Activated CD4-positive, alpha-beta T cell treated with anti-CD3 and anti-CD28 coated beads, Interleukin-2, amount 50 U/mL, for 24 hours (primary cell): Measurements from ENCODE around the gene LRRK2.
"Not testable (repeated sequence)": the region's sequence is repeated elsewhere in the genome, so short reads cannot be mapped to it uniquely, and the experiment has no call there.

Experiments used
- DNase-seq, 2 donors: peaks; one replicate each; pipeline ENCODE4 v3.0.0-alpha.2; 2020; ENCODE audit warnings: low read depth in 1 of 2, low spot score in 1 of 2

The LRRK2 gene

DNA sequence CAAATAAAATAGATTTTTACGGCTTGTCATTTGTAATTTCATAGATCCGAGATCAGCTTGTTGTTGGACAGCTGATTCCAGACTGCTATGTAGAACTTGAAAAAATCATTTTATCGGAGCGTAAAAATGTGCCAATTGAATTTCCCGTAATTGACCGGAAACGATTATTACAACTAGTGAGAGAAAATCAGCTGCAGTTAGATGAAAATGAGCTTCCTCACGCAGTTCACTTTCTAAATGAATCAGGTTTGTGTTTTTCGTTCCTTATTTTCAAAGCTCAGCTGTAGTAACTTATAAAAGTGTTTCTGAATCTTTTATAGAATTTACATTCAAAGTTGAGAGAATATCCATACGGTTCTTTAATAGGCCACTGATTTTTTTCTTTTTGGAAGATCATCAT lies 89.1 kb downstream of the LRRK2 start:
- no peak for DNase-seq

DNA sequence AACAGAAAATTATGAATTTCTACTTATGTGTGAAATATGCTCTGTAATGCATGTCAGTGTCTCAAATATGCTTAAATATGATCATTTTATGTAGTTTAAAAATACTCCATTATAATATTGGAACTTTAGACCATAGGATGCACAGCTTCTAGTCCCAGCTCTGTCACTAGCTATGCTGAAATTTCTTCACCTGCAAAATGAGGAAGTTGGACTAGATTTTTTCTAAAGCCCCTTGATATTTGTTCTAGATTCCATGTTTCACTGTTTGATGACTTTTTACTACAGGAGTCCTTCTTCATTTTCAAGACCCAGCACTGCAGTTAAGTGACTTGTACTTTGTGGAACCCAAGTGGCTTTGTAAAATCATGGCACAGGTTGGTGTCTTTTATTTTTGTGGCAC lies 90.1 kb downstream of the LRRK2 start:
- no peak for DNase-seq

DNA sequence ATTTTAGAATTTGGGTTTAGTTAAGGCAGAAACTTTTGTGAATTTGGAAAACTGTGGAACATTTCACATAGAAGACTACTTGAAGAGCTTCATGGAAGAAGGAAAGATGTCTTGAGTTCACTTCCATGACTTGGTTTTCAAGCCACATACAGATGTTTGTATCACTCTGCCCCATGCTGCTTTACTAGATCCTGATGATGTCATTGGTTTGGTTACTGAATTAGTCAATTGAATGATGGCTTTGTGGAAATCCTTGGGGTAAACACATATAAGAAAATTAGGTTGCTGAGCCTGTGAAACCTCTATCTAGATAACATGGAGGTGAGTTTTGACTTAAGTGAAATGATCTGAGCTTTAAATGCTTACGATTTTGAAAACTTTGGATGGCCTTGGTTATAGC lies 90.6 kb downstream of the LRRK2 start:
- no peak for DNase-seq

DNA sequence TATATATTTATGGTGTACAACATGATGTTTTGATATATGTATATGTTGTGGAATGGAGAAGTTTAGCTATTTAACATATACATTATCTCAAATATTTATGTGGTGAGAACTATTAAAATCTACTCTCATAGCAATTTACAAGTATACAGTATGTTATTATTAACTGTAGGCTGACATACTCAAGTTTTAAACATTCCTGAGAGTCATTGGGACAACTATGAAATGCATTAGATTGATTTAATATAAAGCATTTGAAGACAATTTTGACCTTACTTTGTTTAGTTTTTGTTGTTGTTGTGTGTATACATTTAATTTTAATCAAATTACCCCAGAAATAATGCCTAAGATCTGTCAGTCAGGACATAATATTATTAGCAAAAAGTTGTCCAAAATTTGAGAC lies 99.5 kb downstream of the LRRK2 start:
- no peak for DNase-seq

DNA sequence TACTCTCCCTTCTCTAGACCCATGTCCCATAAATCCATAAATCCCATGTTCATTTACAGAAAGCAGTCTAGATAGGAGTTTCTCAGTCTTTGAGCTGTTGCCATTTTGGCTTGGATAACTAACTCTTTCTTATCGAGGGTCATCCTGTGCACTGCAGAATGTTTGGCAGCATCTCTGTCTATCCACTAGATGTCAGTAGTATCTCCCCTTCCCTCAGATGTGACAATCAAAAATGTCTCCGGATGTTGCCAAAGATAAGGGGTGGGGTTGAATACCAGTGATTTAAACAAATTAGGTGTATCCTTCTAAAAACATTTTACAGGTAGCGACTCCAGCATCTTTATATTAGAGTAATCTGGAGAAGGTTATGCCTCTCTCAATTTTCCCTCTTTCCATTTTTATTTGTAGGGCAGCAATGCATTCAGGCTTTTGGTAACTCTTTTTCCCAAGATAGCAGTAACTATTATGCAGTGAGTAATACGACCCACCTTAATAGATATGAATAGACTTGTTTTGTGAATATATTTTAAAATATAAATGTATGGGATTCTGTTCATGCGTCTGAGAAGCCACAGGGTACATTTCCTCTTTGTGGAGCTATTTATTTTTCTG lies 100.7 kb downstream of the LRRK2 start:
- no peak for DNase-seq

DNA sequence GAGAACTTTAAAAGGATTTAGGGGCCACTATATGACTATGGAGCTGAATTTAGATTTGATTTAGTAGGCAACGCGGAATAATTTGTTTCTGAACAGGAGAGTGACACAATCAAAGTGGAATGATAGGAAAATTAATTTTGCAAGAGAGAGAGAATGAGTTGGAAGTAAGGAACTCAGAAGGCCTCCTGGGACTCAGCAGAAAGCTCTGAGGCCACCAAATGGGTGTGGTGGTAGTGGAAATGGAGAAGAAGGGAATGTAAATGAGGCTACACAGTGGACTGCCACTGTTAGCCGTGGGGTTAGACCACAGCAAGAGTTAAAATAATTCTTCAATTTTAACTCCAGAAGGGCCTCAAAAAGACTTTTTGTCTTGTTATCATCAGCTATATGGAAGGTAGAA lies 102.7 kb downstream of the LRRK2 start:
- no peak for DNase-seq

DNA sequence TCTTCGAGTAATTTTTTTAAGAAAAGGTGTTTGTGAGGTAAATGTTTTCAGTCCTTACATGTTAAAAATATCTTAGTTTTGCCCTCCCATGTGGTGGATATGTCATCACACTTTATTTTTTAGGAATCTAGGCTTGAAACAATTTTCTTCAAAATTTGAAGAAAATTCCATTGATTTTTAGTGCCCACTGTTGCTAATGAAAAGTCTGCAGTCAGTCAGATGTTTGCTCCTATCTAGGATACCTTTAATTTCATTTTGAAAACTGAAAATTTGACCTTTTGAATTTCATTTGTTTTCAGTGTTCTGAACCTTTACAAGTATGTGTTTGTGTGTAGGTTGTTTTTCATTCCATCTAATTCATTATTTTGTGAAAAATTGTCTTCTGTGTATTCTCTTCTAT lies 105.4 kb downstream of the LRRK2 start:
- DNase-seq, result no peak

DNA sequence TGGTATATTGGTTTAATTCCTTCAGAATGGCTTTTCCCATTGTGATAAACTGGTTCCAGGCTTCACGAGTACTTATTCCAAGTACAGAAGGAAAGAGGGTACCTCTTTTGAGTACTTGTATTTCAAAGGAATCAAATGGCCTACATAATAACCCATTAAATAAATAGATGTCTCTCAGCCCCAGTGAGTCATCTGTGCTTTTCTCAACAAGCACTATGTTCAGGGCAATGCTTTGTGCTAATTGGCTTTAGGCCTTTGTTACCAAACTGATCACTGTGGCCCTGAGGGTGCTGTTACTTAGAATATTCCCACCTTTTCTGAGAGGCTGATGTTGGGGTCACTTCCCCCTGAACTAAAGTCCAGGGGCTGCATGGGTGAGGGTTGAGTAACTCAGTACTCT lies 107.1 kb downstream of the LRRK2 start:
- no peak for DNase-seq

DNA sequence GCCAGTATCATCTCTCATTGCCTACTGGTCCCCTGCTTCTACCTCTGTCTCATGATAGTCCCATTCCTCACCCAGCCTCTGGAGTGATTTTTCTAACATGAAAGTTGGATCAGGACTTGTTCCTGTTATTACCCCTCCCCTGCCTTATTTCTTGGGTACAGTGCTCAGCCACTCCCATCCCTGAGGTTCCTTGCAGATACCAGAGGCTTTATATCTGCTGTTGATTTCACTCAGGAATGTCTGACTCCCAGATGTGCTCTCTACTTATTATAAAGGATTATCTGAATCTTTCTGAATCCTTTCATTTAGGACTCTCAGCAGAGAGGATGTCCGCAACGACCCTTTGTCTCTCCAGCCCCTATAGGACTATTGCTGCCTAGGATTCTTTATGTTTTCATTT lies 111.2 kb downstream of the LRRK2 start:
- no peak for DNase-seq

DNA sequence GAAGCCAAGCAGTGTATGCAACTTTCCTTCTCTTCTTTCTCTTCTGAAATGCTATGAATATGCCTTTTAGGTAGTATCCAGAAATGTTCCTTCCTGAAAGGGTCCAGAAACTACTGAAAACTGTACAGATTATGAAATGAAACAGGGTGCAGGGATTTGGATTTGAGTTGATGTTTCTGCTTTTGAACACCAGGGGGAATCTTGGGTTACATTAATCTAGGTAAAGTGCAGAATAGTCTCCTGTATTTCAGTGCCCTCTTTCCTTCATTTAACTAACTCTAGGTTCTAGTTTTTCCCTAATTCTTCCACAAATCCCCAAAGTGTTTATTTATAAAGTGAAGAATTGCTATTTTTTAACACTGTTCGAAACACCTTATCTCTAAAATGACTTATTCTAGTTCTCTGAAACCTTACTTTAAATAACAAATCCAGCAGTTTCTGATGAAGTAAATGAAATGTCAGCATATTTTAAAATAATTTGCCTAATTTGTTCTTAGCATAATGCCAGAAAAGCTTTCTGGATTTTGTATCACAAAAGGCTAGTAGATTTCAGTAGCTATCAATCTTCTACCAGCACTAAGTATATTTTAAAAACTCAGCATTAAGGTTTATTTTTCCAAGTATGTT lies 111.9 kb downstream of the LRRK2 start:
- no peak for DNase-seq

DNA sequence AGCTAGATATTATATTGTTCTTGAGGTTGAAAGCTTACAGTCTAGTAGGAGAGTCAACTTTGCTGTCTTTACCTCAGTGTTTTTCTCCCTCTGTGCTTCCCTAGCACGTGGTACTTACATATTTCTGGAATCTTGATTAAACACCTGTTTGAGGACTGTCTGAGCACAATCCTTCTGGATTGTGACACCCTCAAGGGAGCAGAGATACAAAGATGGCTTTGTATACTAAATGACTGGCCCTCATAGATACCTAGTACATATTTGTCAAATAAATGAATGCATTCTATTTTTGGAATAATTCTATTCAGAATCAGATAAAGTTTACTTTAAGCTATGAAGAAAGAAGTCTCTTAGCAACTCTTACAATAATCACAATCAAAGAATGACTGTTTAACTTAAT lies 113.3 kb downstream of the LRRK2 start:
- no peak for DNase-seq

DNA sequence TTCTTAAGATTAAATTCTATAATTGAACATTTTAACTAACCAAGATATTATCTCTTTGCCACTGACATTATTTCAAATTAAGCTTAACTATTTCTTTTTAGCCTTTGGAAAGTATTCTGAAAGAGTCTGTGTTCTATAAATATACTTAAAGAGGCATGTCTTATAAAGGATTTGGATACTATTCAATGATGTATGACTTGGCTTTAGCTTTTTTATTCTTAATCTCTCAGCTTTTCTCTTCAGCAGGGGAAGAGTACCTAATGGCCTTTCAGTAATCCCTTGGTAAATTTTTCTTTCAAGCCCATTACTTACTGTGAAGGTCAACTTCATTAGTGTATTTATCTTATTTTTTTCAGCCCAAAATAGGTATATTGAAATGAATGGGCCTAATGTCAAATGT lies 113.8 kb downstream of the LRRK2 start:
- DNase-seq, result no peak

DNA sequence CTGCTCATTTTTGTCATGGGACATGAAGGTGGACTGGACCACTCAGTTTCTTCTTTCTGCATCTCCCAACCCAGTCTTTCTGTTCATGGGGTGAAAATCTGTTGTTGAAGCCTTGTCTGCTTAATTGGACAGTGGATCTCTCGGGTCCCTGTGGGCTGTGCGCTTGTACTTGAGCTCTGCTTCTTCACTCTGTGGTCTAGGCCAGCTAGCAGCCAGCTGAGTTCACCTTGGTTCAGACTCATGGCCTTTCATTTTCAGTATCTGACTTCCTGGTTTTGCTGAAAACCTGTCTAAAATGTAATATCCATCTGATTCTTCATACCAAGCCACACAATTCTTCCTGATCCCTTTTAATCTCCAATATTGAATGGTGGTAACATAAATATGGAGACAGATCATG lies 117.2 kb downstream of the LRRK2 start:
- no peak for DNase-seq

DNA sequence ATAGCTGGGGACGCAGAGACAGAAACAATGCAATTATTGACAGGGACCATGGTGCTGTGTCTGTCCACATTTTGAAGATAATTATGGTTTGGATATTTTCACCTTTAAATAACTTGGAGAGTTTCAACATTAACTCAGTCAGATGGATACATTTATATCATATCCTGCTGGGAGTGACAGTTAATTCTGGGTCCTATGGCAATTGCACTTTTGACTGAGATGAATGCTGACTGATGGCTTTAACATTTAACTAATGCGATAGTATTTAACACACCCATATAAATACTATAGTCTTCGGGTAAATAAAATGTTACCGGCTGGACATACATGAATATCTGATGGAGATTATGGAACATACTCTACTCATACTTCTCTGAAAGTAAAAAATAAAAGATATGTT lies 118.3 kb downstream of the LRRK2 start:
- no peak for DNase-seq

DNA sequence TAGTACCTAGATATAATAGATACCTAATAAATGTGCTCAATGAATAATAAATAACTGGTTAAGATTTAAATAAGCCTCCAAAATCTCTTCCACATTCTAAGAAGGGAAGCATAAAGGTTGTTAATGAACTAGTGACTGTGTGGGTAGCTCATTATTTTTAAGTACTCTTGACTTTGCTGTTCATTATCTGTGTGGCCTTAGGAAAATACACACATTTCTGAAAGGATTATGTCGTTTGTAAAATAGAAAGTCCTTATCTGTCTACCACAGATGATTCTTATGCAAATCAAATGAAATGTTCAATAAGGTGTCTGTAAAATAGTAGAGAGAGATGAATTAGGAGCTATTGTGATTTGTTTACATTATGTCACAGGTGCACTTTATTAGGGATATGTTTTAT lies 119.5 kb downstream of the LRRK2 start:
- DNase-seq, result no peak

DNA sequence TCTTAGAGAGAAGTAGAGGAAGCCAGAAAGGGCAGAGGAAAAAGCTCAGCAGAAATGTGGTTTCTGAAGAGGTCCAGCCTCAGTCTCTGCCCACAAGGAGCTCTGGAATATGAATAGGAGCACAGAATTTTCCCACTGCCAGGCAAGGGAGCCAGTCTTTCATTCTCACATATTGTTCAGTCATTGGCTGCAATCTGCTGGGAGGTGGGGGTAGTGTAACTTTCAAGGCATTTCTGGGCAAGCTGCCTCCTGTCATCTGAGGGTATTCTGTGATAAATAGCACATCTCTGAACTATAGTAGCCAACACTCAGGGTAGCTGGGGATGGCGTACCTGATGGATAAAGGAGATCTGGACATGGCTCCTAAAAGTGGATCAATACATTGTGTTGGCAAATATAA lies 127.2 kb downstream of the LRRK2 start:
- DNase-seq, result no peak

DNA sequence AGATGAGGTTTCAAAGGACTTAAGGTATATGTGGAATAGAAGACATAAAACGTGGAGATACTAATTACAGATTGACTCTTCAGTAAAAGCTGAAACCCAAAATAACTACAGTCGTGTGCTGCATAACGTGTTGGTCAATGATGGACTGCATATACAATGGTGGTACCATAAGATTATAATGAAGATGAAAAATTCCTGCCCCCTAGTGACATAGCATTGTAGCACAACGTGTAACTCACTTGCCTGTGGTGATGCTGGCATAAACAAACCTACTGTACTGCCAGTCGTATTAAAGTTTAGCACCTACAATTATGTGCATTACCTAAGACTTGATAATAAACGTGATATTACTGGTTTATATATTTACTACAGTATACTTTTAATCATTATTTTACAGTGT lies 150.3 kb downstream of the LRRK2 start:
- DNase-seq, result no peak

DNA sequence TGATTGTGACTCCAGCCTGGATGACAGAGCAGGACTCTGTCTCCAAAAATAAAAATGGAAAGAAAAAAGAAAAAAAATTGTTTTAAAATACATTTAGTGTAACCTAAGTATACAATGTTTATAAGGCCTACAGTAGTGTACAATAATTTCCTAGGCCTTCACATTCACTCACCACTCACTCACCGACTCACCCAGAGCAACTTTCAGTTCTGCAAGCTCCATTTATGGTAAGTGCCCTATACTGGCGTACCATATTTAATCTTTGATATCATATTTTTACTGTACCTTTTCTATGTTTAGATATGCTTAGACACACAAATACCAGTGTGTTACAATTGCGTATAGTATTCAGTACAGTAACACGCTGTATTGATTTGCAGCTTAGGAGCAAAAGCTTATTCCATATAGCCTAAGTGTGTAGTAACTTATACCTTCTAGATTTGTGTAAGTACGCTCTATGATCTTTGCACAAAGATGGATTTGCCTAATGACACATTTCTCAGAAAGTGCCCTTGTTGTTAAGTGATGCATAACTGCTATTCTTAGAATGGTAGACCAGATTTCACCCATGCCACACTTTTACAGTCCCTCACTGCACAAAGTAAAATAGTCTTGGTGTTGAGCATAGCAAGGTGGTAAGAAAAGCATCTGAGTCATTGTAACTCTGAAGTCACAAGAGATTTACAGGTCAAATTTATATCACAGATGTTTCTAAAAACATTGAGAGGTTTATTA lies 151.9 kb downstream of the LRRK2 start:
- no peak for DNase-seq

DNA sequence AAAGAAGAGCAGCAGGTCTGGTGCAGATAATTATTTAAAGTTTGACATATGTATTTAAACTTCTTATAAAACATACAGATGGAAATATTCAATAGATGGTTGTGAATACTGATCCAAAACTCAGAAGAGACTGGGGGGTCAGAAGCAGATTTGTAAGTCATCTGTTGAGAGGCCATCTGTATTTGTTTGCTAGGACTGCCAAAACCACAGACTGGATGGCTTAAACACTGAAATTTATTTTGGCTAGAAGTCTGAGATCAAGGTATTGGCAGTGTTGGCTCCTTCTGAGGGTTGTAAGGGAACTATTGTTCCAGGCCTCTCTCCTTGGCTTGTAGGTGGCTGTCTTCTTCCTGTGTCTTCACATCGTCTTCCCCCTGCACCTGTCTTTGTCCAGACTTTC lies 153.9 kb downstream of the LRRK2 start:
- DNase-seq, result no peak

DNA sequence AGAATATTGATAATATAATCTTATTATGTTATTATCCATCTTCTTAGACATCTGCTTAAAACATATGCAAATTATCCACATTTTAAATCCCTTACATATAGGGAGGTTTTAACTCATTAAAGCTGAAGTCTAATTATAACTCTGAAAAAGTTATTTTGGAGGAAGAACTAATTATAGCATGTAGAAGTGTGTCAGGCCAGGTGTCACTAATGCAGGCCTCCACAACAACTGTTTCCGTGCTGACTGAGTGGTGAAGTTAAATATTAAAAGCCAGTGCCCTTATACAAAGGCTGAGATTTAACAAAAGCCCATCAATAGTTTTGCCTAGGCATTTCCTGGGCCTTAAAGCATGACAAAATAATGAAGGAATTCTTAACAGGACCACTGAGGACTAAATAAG lies 157.4 kb downstream of the LRRK2 start:
- DNase-seq, result no peak

DNA sequence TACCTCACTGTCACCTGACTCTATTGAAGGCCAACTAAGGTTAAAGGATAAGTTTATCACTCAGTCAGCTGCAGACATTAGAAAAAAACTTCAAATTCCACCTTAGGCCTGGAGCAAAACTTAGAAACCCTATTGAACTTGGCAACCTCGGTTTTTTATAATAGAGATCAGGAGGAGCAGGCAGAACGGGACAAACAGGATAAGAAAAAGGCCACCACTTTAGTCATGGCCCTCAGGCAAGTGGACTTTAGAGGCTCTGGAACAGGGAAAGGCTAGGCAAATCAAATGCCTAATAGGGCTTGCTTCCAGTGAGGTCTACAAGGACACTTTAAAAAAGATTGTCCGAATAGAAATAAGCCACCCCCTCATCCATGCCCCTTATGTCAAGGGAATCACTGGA lies 162.5 kb downstream of the LRRK2 start:
- DNase-seq, result not testable (repeated sequence)

DNA sequence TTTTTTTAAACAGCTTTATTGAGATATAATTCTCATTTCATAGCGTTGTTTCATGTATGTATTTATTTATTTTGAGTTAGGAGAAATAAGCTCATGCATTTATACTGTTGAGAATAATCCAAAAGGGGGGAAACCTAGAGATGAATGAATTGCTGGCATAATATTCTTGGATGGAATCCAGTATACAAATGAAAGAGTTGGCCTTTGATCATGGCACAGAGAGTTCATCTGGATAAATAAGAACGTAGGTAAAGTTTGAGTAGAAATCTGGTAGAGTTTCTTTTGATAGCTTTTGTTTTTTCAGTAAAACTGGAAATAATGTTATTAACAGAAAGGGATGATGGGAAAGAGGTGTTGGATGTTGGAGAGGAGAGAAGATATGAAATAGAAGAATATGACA lies 166.2 kb downstream of the LRRK2 start:
- DNase-seq, result no peak

DNA sequence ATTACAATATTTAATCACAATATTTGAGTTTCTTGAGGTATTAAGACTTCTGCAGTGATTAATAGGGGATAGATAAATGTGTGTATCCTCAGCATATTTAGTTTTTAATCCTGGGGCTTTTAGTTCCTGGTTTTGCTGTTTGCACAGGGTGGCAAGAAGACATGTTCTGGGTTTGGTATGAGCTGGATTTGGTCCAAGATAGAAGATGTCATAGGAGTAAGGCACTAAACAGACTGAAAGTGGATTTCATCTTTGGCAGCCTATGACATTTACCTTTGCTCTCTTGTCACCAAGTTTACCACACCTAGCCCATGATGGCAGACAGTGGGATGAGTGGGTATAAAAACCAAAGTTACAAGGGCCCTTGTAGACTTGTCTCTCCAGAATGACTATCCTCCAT lies 168.2 kb downstream of the LRRK2 start:
- no peak for DNase-seq
